Memory B cell (primary cell): ENCODE data around the gene CAPN7.

ENCODE experiments used
- ATAC-seq: fragments of 150-1000 bp; cut with Tn5 transposase; 2 replicates; pipeline ENCODE4 v1.10.0; 2021; ENCODE audit warnings: low read depth, mild to moderate bottlenecking, moderate library complexity
- DNase-seq, 2 donors: peaks; one replicate each; pipeline ENCODE4 v3.0.0; 2022; ENCODE audit warnings: low spot score in 2 of 2
- H3K27ac Mint-ChIP-seq: one replicate; pipeline ENCODE4 v1.8.0; 2022; ENCODE audit warnings: mild to moderate bottlenecking, moderate library complexity, mixed read lengths
- H3K27me3 Mint-ChIP-seq: one replicate; pipeline ENCODE4 v1.8.0; 2022; ENCODE audit warnings: mixed read lengths
- H3K36me3 Mint-ChIP-seq: one replicate; pipeline ENCODE4 v1.8.0; 2022; ENCODE audit warnings: mild to moderate bottlenecking, mixed read lengths
- H3K4me1 Mint-ChIP-seq: one replicate; pipeline ENCODE4 v1.8.0; 2022; ENCODE audit warnings: mixed read lengths
- H3K4me3 Mint-ChIP-seq: one replicate; pipeline ENCODE4 v1.8.0; 2022; ENCODE audit warnings: mild to moderate bottlenecking, moderate library complexity, mixed read lengths
- H3K9me3 Mint-ChIP-seq: one replicate; pipeline ENCODE4 v1.8.0; 2022; ENCODE audit warnings: mixed read lengths

Gene CAPN7

GRCh38 chr3:15211937-15212336 is 5.9 kb downstream of the CAPN7 start:
- H3K4me1 Mint-ChIP-seq, result peaks cover 20% of the 10 kb centered on the region
- H3K36me3 Mint-ChIP-seq, result peaks cover 14% of the 10 kb centered on the region
- H3K4me3 Mint-ChIP-seq, result no peak overlapping the region
- ATAC-seq, result no peak
- no peak for DNase-seq
- H3K9me3 Mint-ChIP-seq, result no peaks in the 10 kb centered on the region
- no peak overlapping the region for H3K27ac Mint-ChIP-seq
- H3K27me3 Mint-ChIP-seq, result no peaks in the 10 kb centered on the region

GRCh38 chr3:15214758-15215157 is 8.7 kb downstream of the CAPN7 start:
- no peak overlapping the region for H3K4me3 Mint-ChIP-seq
- DNase-seq, result no peak
- H3K4me1 Mint-ChIP-seq, result peaks cover 16% of the 10 kb centered on the region
- peaks cover 22% of the 10 kb centered on the region for H3K36me3 Mint-ChIP-seq
- H3K27ac Mint-ChIP-seq, result no peak overlapping the region
- no peaks in the 10 kb centered on the region for H3K9me3 Mint-ChIP-seq
- ATAC-seq, result no peak
- no peaks in the 10 kb centered on the region for H3K27me3 Mint-ChIP-seq

- Mint-ChIP-seq H3K27ac (no peak overlapping the region), H3K36me3 (peaks cover 26% of the 10 kb centered on the region), H3K9me3 (no peaks in the 10 kb centered on the region), H3K4me3 (no peak overlapping the region), H3K27me3 (no peaks in the 10 kb centered on the region), H3K4me1 (peaks cover 13% of the 10 kb centered on the region)
- ATAC-seq, result no peak
- no peak for DNase-seq
These were observed 9.9 kb downstream of the CAPN7 start for GRCh38 chr3:15215996-15216395.

- H3K27ac Mint-ChIP-seq, result no peak overlapping the region
- no peak for DNase-seq
- peaks cover 13% of the 10 kb centered on the region for H3K4me1 Mint-ChIP-seq
- H3K36me3 Mint-ChIP-seq, result peaks cover 26% of the 10 kb centered on the region
- ATAC-seq, result no peak
- no peak overlapping the region for H3K4me3 Mint-ChIP-seq
- H3K27me3 Mint-ChIP-seq, result no peaks in the 10 kb centered on the region
- no peaks in the 10 kb centered on the region for H3K9me3 Mint-ChIP-seq
These were observed 10.5 kb downstream of the CAPN7 start for GRCh38 chr3:15216501-15216900.

- Mint-ChIP-seq H3K36me3 (peaks cover 25% of the 10 kb centered on the region), H3K9me3 (no peaks in the 10 kb centered on the region), H3K4me3 (no peak overlapping the region), H3K27ac (no peak overlapping the region), H3K27me3 (no peaks in the 10 kb centered on the region), H3K4me1 (peaks cover 12% of the 10 kb centered on the region)
- DNase-seq (no peak), ATAC-seq (no peak)
These were observed 11.1 kb downstream of the CAPN7 start for GRCh38 chr3:15217011-15217671.

GRCh38 chr3:15217841-15218267 is 11.8 kb downstream of the CAPN7 start:
- no peak for ATAC-seq
- Mint-ChIP-seq H3K4me3 (no peak overlapping the region), H3K36me3 (peaks cover 23% of the 10 kb centered on the region), H3K4me1 (peaks cover 10% of the 10 kb centered on the region), H3K27me3 (no peaks in the 10 kb centered on the region), H3K27ac (no peak overlapping the region), H3K9me3 (no peaks in the 10 kb centered on the region)
- no peak for DNase-seq

GRCh38 chr3:15218689-15219088 is 12.6 kb downstream of the CAPN7 start:
- peak overlapping the region; percentile 28 for H3K27ac Mint-ChIP-seq
- peaks cover 12% of the 10 kb centered on the region for H3K4me1 Mint-ChIP-seq
- H3K36me3 Mint-ChIP-seq, result peaks cover 23% of the 10 kb centered on the region

GRCh38 chr3:15220056-15220455 is 14.0 kb downstream of the CAPN7 start:
- DNase-seq, result no peak
- no peak for ATAC-seq
- H3K36me3 Mint-ChIP-seq, result peaks cover 25% of the 10 kb centered on the region
- H3K4me3 Mint-ChIP-seq, result no peak overlapping the region
- peaks cover 12% of the 10 kb centered on the region for H3K4me1 Mint-ChIP-seq
- H3K9me3 Mint-ChIP-seq, result no peaks in the 10 kb centered on the region
- H3K27ac Mint-ChIP-seq, result peak overlapping the region; percentile 74
- no peaks in the 10 kb centered on the region for H3K27me3 Mint-ChIP-seq

More at GRCh38 chr3:15218689-15219088, 12.6 kb downstream of the CAPN7 start:
- ATAC-seq, result no peak
- Mint-ChIP-seq H3K4me3 (no peak overlapping the region), H3K9me3 (no peaks in the 10 kb centered on the region), H3K27me3 (no peaks in the 10 kb centered on the region)
- DNase-seq, result no peak

GRCh38 chr3:15220661-15221060 is 14.6 kb downstream of the CAPN7 start:
- no peaks in the 10 kb centered on the region for H3K9me3 Mint-ChIP-seq
- no peak for ATAC-seq
- DNase-seq, result no peak
- H3K36me3 Mint-ChIP-seq, result peaks cover 25% of the 10 kb centered on the region
- no peaks in the 10 kb centered on the region for H3K27me3 Mint-ChIP-seq
- peak overlapping the region; percentile 74 for H3K27ac Mint-ChIP-seq
- no peak overlapping the region for H3K4me3 Mint-ChIP-seq
- H3K4me1 Mint-ChIP-seq, result peaks cover 12% of the 10 kb centered on the region

- peaks cover 9% of the 10 kb centered on the region for H3K4me1 Mint-ChIP-seq
- H3K9me3 Mint-ChIP-seq, result no peaks in the 10 kb centered on the region
- no peak overlapping the region for H3K4me3 Mint-ChIP-seq
- no peak overlapping the region for H3K27ac Mint-ChIP-seq
- no peak for DNase-seq
- H3K27me3 Mint-ChIP-seq, result no peaks in the 10 kb centered on the region
- H3K36me3 Mint-ChIP-seq, result peaks cover 21% of the 10 kb centered on the region
- ATAC-seq, result no peak
These were observed 15.7 kb downstream of the CAPN7 start for GRCh38 chr3:15221574-15222217.

GRCh38 chr3:15223685-15224572 is 17.9 kb downstream of the CAPN7 start:
- H3K4me3 Mint-ChIP-seq, result no peak overlapping the region
- no peak for ATAC-seq
- H3K27ac Mint-ChIP-seq, result no peak overlapping the region
- peaks cover 5% of the 10 kb centered on the region for H3K4me1 Mint-ChIP-seq
- no peaks in the 10 kb centered on the region for H3K27me3 Mint-ChIP-seq
- DNase-seq, result no peak
- peaks cover 22% of the 10 kb centered on the region for H3K36me3 Mint-ChIP-seq
- H3K9me3 Mint-ChIP-seq, result no peaks in the 10 kb centered on the region

- H3K4me3 Mint-ChIP-seq, result no peak overlapping the region
- H3K4me1 Mint-ChIP-seq, result no peaks in the 10 kb centered on the region
- no peak for ATAC-seq
- peaks cover 10% of the 10 kb centered on the region for H3K36me3 Mint-ChIP-seq
- no peak for DNase-seq
- no peaks in the 10 kb centered on the region for H3K9me3 Mint-ChIP-seq
- H3K27ac Mint-ChIP-seq, result no peak overlapping the region
- H3K27me3 Mint-ChIP-seq, result no peaks in the 10 kb centered on the region
These were observed 22.1 kb downstream of the CAPN7 start for GRCh38 chr3:15228147-15228546.

- no peak overlapping the region for H3K27ac Mint-ChIP-seq
- no peak overlapping the region for H3K4me3 Mint-ChIP-seq
- H3K9me3 Mint-ChIP-seq, result no peaks in the 10 kb centered on the region
- ATAC-seq (no peak), DNase-seq (no peak)
- no peaks in the 10 kb centered on the region for H3K27me3 Mint-ChIP-seq
- H3K4me1 Mint-ChIP-seq, result no peaks in the 10 kb centered on the region
- peaks cover 11% of the 10 kb centered on the region for H3K36me3 Mint-ChIP-seq
These were observed 23.2 kb downstream of the CAPN7 start for GRCh38 chr3:15229262-15229661.

- Mint-ChIP-seq H3K27ac (no peak overlapping the region), H3K36me3 (peaks cover 18% of the 10 kb centered on the region), H3K4me1 (peaks cover 5% of the 10 kb centered on the region), H3K9me3 (no peaks in the 10 kb centered on the region), H3K27me3 (no peaks in the 10 kb centered on the region), H3K4me3 (no peak overlapping the region)
- DNase-seq, result peak in 1 of 2 donors; percentile 41
- ATAC-seq, result peak; percentile 82
These were observed 35.3 kb downstream of the CAPN7 start for GRCh38 chr3:15241341-15241740.
